Measurements from ENCODE around the gene SNX25.

GRCh38 chr4:185328586-185328985 is 119.2 kb downstream of the SNX25 start:
- TF ChIP-seq CTCF (IDR thresholded peaks at IDR 0.05 in 2 of 3, conservative IDR thresholded peaks at IDR 0.05 in 1 of 3; ENCODE audit: control insufficient read depth in 2 of 3, extremely low read depth in 1 of 3, insufficient read depth in 1 of 3, low read depth in 3 of 3, low read length in 3 of 3) (no peak), CREM (IDR thresholded peaks at IDR 0.05; ENCODE audit: low read depth) (no peak), SRF (IDR thresholded peaks at IDR 0.05; ENCODE audit: low read depth in 2 of 2, low read length in 2 of 2) (no peak), STAT3 (IDR thresholded peaks at IDR 0.05; ENCODE audit: low read depth, low read length) (no peak), POLR2A (IDR thresholded peaks at IDR 0.05; ENCODE audit: low read depth, low read length) (no peak), RB1 (IDR thresholded peaks at IDR 0.05; ENCODE audit: borderline replicate concordance) (no peak), NRF1 (conservative IDR thresholded peaks at IDR 0.05; ENCODE audit: low read depth, low read length) (no peak), ZNF274 (IDR thresholded peaks at IDR 0.05; ENCODE audit: insufficient read depth, insufficient read length) (no peak), PAX8 (IDR thresholded peaks at IDR 0.05) (no peak), YY1 (IDR thresholded peaks at IDR 0.05; ENCODE audit: low read depth, low read length) (no peak), NBN (IDR thresholded peaks at IDR 0.05) (no peak), MLLT1 (IDR thresholded peaks at IDR 0.05) (no peak)
- TF ChIP-seq, protein P1, sequence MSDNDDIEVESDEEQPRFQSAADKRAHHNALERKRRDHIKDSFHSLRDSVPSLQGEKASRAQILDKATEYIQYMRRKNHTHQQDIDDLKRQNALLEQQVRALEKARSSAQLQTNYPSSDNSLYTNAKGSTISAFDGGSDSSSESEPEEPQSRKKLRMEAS (IDR thresholded peaks at IDR 0.05; ENCODE audit: low read depth, low read length), result no peak
- TF ChIP-seq, protein P2, sequence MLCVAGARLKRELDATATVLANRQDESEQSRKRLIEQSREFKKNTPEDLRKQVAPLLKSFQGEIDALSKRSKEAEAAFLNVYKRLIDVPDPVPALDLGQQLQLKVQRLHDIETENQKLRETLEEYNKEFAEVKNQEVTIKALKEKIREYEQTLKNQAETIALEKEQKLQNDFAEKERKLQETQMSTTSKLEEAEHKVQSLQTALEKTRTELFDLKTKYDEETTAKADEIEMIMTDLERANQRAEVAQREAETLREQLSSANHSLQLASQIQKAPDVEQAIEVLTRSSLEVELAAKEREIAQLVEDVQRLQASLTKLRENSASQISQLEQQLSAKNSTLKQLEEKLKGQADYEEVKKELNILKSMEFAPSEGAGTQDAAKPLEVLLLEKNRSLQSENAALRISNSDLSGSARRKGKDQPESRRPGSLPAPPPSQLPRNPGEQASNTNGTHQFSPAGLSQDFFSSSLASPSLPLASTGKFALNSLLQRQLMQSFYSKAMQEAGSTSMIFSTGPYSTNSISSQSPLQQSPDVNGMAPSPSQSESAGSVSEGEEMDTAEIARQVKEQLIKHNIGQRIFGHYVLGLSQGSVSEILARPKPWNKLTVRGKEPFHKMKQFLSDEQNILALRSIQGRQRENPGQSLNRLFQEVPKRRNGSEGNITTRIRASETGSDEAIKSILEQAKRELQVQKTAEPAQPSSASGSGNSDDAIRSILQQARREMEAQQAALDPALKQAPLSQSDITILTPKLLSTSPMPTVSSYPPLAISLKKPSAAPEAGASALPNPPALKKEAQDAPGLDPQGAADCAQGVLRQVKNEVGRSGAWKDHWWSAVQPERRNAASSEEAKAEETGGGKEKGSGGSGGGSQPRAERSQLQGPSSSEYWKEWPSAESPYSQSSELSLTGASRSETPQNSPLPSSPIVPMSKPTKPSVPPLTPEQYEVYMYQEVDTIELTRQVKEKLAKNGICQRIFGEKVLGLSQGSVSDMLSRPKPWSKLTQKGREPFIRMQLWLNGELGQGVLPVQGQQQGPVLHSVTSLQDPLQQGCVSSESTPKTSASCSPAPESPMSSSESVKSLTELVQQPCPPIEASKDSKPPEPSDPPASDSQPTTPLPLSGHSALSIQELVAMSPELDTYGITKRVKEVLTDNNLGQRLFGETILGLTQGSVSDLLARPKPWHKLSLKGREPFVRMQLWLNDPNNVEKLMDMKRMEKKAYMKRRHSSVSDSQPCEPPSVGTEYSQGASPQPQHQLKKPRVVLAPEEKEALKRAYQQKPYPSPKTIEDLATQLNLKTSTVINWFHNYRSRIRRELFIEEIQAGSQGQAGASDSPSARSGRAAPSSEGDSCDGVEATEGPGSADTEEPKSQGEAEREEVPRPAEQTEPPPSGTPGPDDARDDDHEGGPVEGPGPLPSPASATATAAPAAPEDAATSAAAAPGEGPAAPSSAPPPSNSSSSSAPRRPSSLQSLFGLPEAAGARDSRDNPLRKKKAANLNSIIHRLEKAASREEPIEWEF (IDR thresholded peaks at IDR 0.05; ENCODE audit: insufficient replicate concordance, low read depth, low read length), result no peak
